ACHN (cell line): ENCODE results near the gene DPPA2.
"Not testable (repeated sequence)": the region's sequence is repeated elsewhere in the genome, so short reads cannot be mapped to it uniquely, and the experiment has no call there.

Source experiments
- DNase-seq: peaks from one replicate; pipeline ENCODE4 v3.0.0-alpha.2; 2015
- in situ Hi-C: cut with HindIII; loops from 2 replicates; pipeline ENCODE4 v1.10.0; 2017; ENCODE audit warnings: low sequenced_read_pairs, low pct_ligation_motif_present, low pct_unique_long_range_greater_than_20kb

DPPA2 gene, protein sequence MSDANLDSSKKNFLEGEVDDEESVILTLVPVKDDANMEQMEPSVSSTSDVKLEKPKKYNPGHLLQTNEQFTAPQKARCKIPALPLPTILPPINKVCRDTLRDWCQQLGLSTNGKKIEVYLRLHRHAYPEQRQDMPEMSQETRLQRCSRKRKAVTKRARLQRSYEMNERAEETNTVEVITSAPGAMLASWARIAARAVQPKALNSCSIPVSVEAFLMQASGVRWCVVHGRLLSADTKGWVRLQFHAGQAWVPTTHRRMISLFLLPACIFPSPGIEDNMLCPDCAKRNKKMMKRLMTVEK

DNA sequence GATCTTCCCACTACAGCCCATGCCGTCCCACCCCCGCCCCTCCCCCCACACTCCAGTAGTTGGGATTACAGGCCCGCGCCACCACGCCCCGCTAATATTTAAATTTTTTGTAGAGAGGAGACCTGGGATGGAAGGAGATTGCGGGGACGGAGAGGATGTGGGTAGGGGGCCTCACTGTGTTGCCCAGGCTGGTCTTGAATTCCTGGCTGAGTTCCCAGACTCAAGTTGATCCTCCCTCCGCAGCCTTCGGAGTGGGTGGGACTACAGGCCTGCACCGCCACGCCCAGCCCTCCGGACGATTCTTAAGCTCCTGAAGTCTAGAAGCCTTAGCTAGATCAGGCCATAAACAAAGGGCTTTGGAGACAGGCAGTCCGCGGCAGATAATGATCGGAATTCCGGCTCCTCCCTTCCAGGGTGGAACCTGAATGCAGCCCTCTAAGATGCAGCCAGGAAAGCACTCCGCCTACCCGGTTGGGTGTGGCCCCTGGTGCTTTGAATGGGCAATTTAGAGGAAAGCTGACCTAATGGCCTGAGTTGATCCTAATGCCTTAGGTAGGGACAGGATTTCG is at the start of gene DPPA2:
Gene DPPA2 (minus strand): TSS at position 356 of the 569 bp plus-strand sequence. CDS start 1,975 bp downstream, outside the sequence.
- no peak for DNase-seq
- in situ Hi-C loops: no loop called here

GRCh38 chr3:109364088-109364487 is 47.8 kb upstream of the DPPA2 start:
- DNase-seq: no peak
- in situ Hi-C loops: no loop called here

DNA sequence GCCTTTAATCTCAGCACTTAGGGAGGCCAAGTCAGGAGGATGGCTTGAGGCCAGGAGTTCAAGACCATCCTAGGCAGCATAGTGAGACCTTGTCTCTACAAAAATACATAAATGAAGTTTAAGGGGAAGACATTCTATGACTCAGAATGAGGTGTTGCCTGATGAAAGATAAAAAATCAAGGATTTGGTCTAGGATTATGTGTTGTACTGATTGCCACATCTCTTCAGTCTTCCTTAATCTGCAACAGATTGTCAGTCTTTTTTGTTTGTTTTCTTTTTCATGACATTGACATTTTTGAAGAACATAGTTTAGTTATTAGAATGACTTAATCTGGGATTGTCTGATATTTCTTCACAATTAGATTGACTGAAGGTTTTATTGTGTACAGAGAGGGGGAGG is 47.3 kb upstream of the DPPA2 start:
- no peak for DNase-seq
- in situ Hi-C loops: no loop called here

GRCh38 chr3:109362823-109363222 is 46.5 kb upstream of the DPPA2 start:
- in situ Hi-C loops: no loop called here
- DNase-seq: no peak

- in situ Hi-C loops, DNase-seq: not testable (repeated sequence)
These were observed 42.5 kb upstream of the DPPA2 start for GRCh38 chr3:109358809-109359208.

DNA sequence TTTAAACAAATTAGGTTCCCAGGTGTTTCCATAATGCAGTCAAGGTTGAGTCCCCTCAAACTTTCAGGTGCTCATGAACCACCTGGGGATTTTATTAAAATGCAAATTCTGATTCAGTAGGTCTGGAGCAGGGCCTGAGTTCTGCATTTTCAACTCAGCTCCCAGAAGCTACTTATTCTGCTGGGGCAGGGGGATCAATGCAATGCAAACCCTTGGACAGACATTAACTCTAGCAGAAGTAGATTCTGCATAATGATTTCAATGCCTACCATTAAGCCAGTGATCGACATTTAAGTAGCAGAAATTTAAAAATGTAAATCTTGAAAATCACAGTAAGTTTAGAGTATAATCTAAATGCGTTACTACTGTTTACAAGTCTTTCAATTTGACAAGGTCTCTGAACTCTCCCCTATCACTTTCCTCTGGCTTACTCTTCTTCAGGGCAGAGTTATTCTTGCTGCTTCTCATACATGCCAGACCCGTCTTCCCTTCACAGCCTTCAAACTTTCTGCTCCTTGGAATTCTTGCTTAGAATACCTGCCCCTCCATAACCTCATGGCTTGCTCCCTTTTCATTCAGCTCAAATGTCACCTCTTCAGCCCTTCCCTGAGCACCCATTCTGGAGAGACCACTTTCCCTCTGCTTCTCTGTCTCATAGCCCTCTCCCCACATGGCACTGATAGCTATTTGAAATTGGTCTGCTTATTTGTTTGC is 40.3 kb upstream of the DPPA2 start:
- DNase-seq: no peak
- in situ Hi-C loops: no loop called here

GRCh38 chr3:109355625-109356441 is 39.5 kb upstream of the DPPA2 start:
- in situ Hi-C loops: no loop called here
- DNase-seq: no peak

DNA sequence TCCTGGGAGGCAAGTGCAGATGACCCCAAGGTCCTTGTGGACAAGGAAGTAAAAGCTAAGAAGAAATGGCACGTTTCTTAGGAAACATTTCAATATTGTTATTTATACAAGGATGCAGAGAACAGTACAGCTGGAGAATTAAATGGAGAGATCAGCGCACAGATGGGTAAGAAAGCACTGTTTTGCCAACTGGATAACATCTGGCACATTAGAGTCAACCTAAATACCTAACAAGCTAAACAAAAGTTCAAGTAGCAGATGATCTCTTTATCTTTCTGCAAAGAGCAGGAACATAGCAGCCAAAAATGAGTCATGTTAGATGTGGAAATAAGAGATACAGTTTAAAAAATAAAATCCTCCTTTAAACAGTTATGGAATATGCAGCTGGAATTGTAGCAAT is 36.7 kb upstream of the DPPA2 start:
- in situ Hi-C loops: no loop called here
- no peak for DNase-seq

- in situ Hi-C loops: no loop called here
- DNase-seq: no peak
These were observed 34.9 kb upstream of the DPPA2 start for GRCh38 chr3:109351231-109351630.

DNA sequence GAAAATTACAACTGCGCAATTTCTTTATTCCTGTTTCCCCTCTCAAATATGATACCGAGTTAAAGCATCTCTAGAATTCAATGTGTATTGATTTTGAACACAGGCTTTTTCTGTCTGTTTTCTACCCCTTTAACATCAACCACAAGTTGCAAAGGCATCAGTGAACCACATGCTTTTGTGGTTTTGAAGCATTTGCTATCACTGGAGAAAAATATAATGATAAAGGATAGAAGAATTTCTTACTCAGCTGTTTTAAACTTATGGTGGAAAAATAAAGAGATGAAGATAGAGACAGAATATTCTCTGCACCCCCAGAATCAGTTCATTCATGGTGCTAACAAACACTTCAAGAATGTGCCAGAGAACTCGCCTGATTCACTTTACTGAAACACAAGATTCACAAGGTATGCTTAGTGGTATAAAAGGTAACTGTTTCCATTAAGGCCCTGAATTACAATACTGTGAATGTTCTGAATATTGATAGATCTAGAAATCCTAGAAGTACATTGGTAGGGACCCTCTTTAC is 30.5 kb upstream of the DPPA2 start:
- DNase-seq: no peak
- in situ Hi-C loops: no loop called here

- no peak for DNase-seq
- in situ Hi-C loops: no loop called here
These were observed 29.8 kb upstream of the DPPA2 start for GRCh38 chr3:109346099-109346498.

DNA sequence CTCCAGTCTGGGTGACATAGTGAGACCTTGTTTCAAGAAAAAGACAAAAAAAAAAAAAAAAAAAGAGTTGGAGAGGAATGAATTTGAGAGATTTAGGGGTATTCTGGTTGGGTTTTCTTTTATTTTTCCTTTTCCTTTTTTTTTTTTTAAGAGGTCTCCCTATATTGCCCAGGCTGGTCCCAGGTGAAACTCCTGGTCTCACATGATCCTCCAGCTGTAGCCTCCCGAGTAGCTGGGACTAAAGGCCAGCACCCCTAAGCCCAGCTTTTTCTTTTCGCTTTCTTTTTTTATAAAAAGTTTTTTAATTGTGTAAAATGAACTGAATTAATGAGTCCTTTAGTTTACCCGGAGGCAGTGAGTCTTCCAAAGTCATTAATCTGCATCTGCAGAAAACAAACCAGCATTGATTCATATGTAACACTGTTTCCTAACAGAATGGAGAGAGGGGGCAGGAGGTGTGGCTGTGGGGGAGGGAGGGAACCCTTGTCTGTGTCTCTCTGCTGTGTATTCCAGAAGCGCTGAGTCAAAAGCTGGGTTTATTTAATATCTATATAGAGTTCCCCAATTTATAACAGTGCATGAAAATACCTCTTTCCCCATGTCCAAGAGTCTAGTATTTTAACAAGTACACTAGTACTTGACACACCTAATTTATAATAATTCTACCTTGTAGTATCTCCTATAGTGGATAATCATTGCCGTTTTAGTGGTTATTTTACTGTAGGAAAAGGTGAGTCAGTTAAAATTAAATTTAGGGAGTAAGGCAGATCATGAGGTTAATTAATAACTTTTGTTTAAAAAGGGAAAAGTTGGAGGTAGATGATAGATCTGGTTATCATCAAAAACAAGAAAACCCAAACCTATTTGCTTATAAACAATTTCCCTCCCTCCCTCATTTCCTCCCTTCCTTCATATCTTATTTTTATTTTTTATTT is 23.7 kb upstream of the DPPA2 start:
- DNase-seq: no peak
- in situ Hi-C loops: no loop called here

DNA sequence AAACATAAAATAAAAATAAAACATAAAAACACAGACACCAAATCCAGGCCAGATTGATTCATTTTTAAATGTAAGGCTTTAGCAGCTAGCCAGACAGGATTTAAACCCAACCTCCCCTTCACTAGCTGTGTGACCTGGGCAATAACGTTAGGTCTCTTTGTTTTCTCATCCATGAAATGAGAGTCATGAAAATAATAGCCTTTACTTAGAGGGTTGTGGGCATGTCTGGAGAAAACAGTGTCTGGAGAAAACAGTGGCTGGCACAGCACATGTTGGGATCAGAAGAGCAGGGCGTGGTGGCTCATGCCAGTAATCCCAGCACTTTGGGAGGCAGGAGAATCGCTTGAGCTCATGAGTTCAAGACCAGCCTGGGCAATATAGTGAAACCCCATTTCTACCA is 22.9 kb upstream of the DPPA2 start:
- in situ Hi-C loops: no loop called here
- no peak for DNase-seq

DNA sequence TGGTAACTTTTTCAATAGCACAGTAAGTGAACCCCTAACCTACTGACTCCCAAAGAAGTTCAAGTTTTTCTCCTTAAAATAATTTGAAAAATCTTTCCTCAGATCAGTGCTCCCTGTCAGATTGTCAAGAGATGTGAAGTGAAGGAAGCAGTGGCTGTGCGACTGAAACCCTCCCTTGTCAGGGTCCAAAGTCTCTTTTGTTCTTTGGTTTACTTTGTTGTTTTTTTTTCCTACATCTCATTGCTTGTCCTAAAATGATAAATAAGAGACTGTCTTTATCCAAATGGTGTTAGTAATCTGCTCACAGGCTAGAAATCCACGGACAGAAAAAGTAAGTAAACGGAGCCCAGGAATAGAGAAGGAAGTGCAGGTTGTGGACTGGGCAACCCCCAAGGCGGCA is 22.0 kb upstream of the DPPA2 start:
- no peak for DNase-seq
- in situ Hi-C loops: no loop called here

GRCh38 chr3:109337393-109337792 is 21.1 kb upstream of the DPPA2 start, which contains the start of gene DPPA4:
DPPA4 (minus strand) TSS chr3:109337546; CDS start chr3:109337517, 29 bp downstream.
- in situ Hi-C loops: no loop called here
- no peak for DNase-seq

DNA sequence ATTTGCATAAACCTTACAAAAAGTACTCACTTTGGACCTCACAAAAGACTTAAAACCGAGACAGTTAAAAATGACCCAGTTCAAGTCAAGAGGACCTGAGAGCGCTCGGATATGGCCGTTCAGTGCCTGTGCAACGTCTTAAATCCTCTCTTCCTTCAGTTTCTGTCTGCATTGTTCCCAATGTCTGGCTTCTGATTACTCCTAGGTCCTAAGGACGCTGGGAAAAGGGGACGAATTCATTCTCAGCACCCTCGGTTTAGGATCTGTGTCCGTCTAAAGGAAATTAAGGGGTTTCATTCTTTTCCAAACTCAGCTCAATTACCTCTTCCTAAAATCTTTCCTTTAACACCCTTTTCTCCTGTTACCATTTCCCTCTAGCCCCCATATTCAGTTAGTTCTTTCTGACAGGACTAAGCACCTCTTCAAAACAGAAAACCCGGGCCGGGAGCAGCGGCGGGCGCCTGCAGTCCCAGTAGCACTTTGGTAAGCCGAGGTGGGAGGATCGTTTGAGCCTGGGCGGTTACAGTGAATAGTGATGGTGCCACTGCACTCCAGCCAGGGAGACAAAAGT is 20.1 kb upstream of the DPPA2 start:
- DNase-seq: no peak
- in situ Hi-C loops: no loop called here

DNA sequence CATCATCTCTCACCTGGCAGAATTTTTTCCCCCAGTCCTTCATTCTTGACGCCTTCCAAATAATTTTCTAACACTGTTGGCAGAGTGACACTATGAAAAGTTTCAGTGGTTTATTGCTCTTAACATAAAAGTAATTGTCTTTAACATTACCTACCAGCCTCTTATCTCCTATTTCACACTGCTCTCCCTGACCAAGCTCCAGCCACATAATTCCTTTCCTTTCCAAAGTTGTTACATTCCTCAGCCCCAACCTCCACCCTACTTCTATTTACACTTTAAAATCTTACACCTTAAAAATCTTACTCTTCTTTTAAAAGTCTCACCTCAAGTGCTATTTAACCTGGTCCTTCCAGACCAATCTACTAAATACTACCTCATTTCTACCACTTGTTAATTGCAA is 18.3 kb upstream of the DPPA2 start:
- DNase-seq: no peak
- in situ Hi-C loops: no loop called here
